Activated naive CD4-positive, alpha-beta T cell (primary cell): ENCODE results near the gene ATXN1.
A peak's percentile ranks its signal among the peaks of the same experiment; 100 is the strongest.

Experiments
- DNase-seq, 4 experiments: peaks; one replicate each; lab custom pipeline; 2025; lab: John Stamatoyannopoulos, UW

The ATXN1 gene

DNA sequence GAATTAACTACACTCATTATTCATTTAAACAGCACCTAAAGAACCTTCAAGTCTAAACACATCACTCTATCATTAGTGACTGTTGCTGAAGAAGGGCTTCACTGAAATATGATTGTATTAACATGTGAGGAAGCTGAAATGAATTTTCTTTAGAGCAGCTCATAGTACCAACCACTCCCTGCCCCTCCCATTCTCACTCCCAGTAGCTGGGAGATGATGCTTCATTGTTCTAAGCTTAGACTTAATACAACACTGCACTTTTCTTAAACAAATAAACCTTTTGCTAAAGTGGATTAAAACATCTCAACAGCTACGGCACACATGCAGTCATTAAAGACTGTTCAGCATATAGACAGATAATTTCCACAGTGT is 63.1 kb downstream of the ATXN1 start:
- no peak for DNase-seq

DNA sequence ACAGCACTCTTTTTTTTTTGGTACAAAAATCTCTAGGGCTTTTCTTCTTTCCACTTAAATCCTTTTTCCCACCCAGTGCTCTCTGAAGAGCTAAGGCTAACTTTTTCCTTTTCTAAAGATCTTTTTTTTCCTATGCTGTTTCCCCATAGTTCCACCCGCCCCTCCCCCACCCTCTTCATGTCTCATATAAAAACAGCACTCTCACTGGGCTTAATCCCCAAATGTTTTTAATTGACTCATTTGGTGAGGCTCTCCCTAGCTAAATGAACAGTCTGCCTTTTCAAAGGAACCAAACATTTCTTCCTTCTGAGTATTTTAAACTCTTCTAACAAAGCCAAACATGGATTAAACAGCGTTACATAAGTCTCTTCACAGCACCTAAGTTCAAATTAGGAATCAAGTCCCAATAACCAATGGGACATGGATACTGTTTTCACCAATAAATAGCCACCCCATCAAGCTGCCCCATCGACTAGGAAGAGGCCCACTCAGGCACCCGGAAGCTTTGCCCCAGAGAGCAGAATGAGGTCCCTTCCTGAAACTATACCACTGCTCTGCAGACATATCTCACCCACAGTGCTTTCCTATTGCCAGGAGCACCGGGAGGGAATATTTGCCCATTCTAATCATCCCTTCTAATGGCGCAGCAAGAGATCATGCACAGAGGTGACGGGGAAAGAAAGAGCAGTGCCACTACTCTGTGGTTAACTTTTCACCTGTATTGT is 63.7 kb downstream of the ATXN1 start:
- DNase-seq: no peak

DNA sequence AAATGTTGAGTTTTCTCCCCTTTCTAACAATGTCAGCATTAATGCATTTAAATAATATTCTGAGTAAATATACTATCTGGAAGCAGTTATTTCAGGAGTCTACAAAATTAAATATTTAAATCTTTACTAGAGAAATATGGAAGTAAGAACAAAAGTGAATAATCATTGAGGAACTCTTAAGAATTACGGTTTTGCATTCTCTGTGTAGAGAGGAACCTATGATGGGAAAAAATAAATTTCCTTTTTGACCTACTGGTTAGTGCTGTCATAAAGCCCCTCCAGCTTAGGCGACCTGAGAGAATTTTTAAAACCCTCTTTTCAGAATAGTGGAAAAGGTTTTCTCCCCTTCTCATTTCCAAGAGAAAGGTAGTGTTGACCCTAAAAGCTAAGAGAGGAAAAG is 64.8 kb downstream of the ATXN1 start:
- no peak for DNase-seq

DNA sequence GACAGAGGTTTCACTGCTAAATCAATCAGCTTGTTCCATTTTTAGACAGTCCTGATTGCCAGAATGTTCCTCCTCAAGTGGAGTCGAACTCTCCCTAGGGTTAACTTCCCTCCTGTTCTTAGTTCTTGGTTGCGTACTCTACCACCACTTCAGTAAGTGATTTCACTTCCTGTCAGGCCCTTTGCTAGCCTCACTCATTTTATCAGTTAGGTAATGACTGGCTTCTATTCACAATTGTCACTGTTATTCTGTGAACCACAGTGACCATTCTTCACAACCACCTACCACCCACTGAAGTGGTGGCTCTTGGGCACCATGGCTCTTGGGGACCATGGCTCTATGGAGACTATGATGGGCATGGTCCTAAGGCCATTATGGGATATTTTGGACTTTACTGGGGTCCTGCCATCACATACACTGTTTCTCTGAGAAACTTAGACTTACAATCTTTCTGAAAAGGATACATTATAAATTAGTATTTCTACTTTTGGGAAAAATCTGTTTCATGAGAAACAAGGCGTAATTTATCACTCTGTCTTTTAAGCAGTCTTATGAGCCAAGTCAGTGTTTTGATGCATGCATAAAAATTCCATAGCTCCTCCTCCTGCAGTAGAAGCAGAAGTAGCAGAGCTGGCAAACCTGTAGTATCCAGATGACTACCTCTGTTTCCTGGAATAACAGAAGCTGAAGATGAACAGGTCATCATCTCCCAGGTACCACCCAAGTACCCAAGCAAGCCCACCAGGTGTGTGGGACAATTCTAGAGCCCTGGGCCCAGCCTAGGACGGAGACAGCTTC is 66.3 kb downstream of the ATXN1 start:
- no peak for DNase-seq

DNA sequence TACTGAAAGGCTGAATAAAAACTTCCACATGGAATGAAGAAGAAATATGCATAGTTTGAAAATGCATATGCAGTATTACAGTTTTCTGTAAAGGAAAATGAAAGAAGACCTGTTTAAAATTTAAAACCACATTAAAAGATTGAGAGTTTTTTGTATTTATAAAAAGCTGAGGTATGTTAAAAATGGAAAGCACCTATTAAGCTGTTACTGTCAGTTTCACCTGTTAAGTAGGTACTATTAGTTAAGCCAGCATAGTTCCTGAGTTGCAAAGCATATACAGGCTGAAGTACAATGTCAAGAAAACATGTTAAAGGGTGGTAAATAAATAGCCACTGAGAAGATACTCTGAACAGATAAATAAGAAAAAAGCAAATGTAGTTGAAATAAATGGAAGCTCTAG is 69.9 kb downstream of the ATXN1 start:
- DNase-seq: no peak

DNA sequence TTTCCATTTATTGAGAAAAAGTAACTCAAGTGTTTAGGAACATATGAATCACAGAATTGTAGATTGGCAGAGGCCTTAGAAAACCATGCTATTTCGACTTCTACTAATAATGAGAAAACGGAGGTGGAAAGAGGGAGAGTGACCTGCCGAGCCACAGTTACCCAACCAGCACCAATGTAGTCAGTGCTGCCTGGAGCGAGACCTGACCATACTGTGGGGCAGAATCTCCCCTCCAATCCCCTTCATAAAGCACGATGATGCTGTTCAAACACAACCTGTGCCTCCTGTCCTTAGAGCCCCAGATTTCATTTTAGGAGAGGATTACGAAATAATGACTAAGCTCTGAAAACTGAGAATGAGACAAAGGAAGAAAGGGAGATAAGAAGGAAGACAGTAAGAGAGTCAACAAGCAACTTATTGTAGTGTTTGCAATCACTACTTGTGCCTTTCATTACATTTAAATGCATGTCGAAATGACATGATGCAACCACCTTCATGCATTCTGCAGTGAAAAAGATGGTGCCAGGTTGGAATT is 70.6 kb downstream of the ATXN1 start:
- DNase-seq: no peak

DNA sequence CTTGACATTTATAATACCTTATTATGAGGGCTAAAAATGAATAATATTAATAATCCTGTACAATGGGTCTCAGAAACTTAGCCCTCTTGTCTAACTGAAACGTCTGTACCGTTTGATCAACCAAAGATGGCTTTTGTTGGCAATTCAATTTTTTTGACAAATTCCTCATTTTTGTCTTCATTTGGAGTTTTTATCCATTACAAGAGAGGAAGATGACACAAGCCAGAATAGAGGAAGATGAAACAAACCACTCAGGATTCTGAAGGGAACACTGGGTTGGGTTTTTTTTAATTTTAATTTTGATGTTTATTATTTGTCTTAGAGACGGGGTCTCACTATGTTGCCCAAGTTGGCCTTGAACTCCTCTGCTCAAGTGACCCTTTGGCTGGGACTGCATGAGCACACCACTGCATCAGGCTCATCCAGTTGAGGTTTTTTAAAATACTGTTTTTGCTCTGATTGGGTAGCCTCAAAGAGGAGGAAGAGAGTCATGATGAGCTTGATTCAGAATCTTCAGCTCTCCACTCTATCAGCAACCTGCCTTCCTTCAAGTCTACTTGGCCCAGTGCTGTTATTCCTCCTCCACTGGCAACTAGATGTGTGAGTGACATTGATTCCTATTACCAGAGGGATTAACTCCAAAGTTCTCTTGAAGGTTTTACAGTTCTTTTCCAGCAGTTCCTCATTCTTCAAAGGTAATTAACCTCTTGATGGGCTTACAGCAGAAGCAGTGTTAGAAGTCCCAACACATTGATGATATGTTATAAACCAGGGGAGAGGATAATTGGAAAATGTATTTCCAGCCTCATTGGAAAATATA is 71.3 kb downstream of the ATXN1 start:
- no peak for DNase-seq

DNA sequence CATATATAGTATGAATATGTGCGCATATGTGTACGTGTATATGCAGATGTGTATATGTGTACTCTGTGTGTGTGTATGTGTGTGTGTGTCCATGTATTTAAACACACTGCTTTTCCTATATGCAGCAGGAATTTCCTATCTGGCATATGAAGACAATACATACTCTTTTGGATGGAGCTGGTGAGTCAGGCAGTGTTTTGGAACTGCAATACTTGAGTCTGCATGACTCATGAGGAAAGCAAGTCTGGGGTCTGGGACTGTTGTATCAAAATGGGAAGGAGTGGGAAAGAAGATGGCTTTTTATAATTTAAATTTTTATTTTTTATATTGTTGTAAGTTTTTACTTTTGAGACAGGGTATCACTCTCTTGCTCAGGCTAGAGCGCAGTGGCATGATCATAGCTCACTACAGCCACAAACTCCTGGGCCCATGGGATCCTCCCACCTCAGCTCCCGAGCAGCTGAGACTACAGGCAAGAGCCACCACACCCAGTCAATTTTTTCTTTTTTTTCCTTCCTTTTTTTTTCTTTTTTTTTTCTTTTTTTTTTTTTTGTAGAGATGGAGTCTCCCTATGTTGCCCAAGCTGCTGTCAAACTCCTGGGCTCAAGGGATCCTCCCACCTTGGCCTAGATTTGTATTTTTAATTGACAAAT is 72.2 kb downstream of the ATXN1 start:
- no peak for DNase-seq

DNA sequence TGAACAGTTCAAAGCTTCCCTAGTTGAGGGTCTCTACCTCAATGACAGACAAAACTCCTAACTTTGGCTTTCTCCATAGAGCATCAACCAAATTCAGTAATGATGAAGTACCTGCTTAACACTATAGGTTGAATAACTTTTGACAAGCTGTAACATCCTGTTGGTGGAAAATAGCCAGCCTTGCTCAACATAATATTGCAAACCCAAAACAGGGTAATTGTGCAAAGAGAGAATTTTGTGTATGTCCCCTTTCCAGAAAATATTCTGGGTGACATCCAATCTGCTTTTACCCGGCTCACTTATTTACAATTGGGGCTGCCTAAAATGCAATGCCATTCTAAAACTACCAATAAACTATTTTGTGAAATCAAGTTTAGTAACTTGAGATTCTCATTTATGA is 72.8 kb downstream of the ATXN1 start:
- DNase-seq: no peak

DNA sequence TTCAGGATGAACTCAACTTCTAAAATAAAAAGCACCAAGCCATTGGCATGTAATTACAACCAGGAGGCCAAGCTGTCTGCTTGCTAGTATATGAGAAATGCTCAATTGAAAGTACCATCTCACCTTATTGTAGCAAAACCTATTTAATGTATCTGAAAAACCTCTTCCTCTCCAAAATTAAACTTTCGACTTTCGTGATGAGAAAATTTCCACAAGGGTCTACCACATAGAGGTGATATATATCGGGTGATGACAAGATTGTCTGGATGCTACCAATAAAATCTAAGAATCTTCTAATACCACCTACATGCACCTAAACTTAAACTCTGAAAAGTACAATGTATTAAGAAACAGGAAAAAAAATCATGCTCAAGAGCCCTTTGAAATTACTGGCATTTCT is 74.2 kb downstream of the ATXN1 start:
- DNase-seq: no peak

DNA sequence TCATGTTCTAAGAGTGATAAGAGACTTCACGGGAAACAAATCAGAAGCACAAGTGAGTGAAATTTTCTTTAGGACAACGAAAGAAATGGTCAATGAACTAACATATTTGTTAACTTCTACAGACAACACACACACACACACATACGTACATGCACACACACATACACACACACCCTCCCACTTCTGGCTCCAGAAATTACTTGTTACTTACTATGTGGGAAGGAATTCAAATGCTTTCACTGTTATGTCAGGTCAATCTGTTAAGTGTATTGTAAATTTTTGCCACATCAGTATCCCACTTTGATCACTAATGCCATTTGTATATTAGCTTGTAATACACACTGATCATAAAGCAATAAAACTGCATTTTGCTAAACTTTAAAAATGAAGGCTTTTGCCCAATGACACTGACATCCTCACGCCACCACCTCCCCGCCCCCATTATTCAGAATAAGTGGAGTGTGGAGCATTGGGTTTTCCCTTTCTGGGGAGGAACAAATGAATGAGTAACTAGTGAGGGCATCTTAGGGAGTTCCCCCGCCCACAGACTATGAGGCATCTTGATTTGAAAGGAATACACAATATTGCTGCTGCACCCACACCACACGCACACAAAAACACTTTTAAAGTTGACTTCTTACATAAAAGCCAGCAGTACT is 76.2 kb downstream of the ATXN1 start:
- peak in 2 of 4 experiments; percentile 40 to 47 for DNase-seq

DNA sequence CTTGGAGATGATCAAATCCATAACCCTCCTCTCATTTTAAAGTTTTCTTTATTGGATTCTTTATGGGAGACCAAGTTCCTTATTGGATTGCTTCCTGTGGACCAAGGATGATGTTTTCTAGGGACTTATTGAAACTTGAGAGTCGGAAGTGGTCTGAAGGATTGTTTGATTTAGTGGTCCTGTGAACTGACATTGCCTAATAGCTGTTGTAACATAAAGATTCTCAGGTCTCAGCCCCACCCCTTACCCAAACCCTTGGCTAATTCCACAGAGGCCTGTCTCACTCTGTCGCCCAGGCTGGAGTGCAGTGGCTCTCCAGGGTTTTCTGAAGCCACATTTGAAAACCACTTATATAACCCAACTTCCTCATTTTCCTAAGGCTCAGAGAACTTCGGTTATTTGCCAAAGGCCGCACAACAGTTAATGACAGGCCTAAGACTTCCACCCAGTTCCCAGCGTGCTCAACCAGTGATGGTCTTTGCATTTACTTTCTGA is 77.0 kb downstream of the ATXN1 start:
- DNase-seq: no peak

DNA sequence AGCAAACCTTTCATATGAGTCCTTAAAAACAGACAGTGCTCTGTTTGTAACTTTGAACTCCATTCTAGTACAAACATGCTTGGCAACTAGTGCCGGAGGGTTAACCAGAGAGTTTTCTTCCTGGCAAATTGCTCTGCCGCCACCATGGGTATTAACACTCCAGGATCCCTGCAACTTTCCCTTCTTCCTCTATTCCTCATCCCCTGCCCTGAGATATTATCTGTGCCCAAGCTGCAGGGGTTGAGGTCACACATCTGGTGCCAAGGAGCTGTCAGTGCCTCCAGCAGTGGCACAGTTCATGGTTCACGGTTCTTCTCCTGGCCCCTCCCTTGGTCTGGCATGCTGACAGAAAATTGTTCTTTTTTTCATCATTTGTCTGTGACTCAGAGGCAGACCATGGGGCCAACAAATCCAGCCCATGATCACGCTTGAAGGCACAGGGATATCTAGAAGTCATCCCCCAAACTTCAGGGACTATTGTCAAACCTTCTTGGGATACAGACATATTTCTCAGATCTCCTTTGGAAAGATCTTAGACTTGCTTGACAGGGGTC is 77.5 kb downstream of the ATXN1 start:
- DNase-seq: no peak

DNA sequence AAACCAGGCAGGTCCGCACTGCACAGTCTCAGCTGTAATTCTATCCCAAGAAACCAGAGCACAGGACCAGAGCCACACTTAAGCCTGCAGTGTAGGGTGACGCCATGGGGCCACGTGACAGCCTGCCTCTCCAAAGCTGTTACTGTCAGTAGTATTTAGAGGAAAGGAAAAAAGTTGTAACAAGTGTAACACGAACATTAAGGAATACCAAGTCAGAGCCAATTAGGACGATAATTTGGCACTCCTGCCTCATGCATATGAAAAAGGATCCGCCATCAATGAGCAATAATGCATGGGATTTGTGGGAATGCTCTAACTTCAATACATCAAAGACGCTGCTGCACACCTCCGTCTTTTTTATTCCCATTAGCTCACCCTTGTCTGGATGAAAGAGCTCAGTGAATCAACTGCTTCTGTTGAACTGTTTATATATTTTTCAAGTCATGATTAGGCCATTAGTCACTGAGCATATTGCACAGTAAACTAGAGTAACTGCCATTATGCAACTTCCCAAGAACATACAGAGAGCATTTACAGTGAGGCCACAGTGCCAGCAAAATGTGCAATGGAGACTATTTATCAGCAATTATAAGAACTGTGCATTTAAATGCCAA is 79.9 kb downstream of the ATXN1 start:
- no peak for DNase-seq

DNA sequence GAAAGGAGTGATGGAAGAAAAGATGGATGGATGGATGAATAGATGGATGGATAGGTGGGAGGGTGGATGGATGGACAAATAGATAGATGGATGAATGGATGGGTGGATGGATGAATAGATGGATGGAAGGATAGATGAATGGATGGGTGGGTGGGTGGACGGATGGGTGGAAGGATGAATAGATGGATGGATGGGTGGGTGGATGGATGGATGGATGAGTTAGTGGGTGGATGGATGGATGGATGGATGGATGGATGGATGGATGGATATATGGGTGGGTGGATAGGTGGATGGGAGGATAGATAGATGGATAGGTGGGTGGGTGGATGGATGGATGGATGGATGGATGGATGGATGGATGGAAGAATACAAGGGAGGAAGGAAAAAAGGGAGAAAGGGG is 82.2 kb downstream of the ATXN1 start:
- no peak for DNase-seq

DNA sequence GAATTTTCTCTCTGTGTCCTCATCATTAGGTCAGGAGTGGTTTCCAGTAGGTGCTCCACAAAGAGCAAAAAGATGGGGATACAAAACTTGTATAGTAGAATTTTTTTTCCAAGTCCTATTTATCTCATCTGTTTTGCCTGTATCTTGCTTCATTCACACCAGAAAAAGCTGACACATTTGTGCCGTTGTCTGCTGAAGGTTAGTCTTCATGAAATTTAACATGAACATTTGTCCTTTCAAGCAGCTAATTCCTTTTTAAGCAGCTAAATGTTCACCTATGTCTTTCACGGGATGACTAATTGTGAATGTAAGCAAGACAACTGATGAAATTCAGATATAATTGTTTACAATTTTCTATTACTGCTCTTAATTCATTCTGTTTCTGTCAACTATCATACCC is 83.8 kb downstream of the ATXN1 start:
- no peak for DNase-seq

DNA sequence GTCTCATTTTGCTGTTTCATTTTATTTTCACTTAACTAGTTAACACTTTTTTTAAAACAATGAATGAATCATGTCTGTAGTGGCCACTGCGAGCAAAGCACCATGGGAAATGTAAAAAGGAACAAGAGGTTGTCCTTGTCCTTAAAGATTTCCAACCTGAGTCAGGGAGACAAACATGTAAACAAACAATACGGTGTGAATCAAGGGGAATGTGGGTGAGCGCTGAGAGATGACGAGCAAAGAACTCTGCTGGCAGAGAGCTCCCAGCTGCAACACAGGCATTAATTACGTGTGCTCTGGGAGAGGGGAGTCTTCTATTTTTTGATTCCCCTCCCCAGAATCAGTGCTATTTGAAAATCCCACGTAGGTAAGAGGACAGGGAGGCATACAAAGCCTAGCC is 84.3 kb downstream of the ATXN1 start:
- no peak for DNase-seq

DNA sequence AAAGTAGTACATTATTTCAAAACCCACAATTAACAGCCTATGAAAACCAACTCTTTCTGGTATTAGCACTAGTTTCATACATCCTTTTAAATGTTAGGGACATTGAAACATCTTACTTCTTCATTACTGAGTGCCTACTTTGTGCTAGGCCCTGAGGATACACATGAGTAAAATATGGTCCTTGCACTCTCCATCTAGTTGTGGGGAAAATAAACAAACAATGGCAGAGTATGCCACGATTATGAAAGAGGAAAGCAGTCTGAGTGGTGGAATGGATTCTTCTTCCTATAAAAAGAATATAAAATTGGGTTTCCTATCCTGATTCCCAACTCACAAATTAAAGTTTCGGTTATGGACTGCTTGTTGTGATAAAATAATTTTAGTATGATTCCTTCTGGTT is 84.9 kb downstream of the ATXN1 start:
- DNase-seq: no peak

DNA sequence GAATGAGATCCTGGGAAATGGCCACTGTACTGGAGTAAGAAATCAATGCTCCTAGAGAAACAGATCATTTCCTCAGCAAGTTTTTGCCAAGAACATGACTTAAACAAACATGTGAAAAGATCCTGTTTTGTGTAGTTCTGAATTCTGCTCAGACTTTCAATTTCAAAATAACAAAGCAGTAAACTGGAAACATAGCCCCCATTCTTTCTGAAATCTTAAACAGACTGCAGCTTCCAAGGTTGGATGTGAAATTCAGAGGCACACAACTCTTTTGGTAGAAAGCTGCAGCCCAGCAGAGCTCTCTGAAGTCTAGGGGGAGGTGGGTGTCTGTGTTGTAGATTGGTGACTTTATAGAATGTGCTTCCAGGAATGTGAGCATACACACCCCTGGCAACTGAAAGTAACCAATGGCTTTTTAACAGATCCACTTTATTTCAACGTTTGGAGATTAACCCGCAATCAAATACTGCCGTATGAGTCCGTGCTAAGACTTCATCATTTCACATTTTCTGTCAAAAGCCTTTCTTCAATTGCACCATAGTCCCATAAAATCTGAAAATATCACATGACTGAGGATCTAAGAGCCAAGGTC is 86.4 kb downstream of the ATXN1 start:
- no peak for DNase-seq
